ENCODE results near the gene SLC25A25.
"Not testable (repeated sequence)": the region's sequence is repeated elsewhere in the genome, so short reads cannot be mapped to it uniquely, and the experiment has no call there.

Gene SLC25A25

GRCh38 chr9:128067645-128068385 is at the start of gene SLC25A25:
Gene SLC25A25 (plus strand): TSS chr9:128068232. CDS start chr9:128068320, 88 bp downstream.
- DNase-seq (ENCODE audit: low read depth in 2 of 2): peak; percentile 100

- DNase-seq (ENCODE audit: low read depth in 2 of 2): no peak
These were observed 47.3 kb upstream of the SLC25A25 start for GRCh38 chr9:128020692-128021091.

- DNase-seq (ENCODE audit: low read depth in 2 of 2): no peak
These were observed 46.9 kb upstream of the SLC25A25 start for GRCh38 chr9:128021098-128021497.

DNA sequence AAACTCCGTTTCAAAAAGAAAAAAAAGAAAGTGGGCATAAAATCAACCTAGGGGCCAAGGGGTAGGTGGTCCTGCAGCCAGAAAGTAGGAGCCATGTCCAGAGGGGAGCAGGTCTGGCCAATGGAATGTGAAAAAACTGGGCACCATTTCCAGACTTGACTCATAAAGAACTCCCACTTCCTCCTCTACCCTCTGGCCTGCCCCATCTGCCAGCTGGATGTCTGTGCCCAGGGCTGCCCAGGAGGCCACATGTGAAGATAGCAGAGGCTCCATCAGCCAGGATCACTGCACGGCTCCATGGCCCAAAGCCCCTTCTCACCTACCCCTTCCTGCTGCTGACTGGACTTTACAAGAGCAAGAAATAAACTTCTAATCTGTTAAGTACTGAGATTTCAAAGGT is 45.1 kb upstream of the SLC25A25 start:
- no peak for DNase-seq (ENCODE audit: low read depth in 2 of 2)

- DNase-seq (ENCODE audit: low read depth in 2 of 2): not testable (repeated sequence)
These were observed 44.4 kb upstream of the SLC25A25 start for GRCh38 chr9:128023671-128024070.

- DNase-seq (ENCODE audit: low read depth in 2 of 2): no peak
These were observed 43.2 kb upstream of the SLC25A25 start for GRCh38 chr9:128024761-128025308.

DNA sequence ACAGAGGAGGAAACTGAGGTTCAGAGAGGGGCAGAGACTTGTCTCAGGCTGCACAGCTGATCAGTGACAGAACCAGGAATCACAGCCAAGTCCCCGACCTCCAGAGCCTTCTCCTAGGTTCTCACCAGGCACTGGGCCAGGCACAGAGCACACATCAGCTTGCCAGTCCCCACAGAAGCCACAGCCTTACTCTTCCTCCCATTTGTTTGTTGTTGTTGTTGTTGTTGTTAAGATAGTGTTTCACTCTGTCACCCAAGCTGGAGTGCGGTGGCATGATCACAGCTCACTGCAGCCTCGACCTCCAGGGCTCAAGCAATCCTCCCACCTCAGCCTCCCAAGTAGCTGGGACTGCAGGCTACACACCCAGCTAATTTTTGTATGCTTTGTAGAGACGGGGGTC is 42.3 kb upstream of the SLC25A25 start:
- DNase-seq (ENCODE audit: low read depth in 2 of 2): no peak

DNA sequence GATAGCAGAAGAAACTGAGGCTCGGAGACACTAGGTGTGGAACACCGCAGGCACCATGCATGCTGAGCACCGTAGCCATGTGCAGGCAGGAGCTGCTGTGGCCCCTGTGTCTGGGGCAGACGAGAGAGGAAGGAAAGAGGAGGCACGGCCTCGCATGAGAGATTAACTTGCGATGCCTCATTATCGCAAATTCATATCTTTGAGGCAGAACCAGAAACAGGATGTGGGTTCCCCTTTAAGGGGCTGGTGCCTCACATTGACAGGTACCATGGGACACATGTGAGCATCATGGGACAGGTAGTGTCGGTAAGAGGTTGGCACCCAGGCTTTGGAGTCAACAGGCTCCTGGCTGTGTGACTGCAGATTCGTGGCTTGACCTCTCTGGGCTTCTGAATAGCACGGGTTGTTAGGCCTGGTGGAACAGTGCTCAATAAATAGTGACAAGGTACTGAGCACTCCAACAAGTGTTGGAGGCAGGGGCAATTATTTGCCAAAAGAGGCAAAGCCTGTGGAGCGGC is 41.7 kb upstream of the SLC25A25 start:
- DNase-seq (ENCODE audit: low read depth in 2 of 2): peak in 1 of 2 donors; percentile 59

DNA sequence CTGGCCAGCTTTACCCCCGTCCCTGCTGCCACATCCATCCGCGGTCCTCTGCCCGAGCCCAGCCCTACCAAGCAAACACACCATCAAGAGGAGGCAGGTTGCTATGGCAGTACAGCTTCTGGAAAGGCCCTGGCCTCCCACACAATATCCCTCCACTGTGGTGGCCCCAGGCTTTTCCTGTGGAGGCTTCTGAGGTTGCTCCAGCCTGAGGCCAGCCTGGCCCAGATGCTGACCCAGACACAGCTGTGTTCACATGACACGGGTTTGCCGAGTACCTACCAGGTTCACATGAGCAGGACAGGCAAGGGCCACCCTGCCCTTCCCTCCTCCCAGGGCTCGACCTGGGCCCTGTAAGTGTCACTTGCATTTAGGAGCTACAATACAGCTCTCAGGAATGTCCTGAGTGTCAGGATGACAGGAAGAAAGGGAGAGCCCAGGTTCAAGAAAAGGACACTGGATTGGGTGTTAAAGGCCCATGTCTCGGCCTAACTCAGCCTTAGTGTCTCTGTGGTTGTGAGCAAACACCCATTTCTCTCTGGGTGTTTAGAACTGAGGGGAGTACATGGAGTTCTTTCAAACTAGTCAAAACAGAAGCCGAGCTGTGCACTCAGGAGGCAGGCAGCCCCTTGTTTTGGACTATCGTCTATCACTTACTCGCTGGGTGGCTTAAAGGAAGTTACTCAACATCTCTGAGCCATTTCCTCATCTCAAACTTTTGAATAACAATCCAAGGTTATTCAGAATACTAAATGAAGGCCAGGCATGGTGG is 41.1 kb upstream of the SLC25A25 start:
- no peak for DNase-seq (ENCODE audit: low read depth in 2 of 2)

DNA sequence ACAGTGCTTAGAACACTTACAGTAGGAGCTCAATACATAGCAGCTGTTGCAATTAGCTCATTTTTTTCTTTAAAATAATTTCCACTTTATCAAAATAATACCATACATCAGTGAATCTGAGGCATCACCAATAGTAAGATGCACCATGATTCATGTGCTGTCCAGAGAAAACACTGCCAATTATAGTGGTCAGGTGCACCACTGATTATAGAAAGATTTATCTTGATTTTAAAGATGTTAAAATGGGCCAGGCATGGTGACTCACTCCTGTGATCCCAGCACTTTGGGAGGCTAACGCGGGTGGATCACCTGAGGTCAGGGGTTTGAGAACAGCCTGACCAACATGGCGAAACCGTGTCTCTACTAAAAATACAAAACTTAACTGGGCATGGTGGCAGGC is 40.3 kb upstream of the SLC25A25 start:
- no peak for DNase-seq (ENCODE audit: low read depth in 2 of 2)

GRCh38 chr9:128033609-128034008 is 34.4 kb upstream of the SLC25A25 start:
- no peak for DNase-seq (ENCODE audit: low read depth in 2 of 2)

DNA sequence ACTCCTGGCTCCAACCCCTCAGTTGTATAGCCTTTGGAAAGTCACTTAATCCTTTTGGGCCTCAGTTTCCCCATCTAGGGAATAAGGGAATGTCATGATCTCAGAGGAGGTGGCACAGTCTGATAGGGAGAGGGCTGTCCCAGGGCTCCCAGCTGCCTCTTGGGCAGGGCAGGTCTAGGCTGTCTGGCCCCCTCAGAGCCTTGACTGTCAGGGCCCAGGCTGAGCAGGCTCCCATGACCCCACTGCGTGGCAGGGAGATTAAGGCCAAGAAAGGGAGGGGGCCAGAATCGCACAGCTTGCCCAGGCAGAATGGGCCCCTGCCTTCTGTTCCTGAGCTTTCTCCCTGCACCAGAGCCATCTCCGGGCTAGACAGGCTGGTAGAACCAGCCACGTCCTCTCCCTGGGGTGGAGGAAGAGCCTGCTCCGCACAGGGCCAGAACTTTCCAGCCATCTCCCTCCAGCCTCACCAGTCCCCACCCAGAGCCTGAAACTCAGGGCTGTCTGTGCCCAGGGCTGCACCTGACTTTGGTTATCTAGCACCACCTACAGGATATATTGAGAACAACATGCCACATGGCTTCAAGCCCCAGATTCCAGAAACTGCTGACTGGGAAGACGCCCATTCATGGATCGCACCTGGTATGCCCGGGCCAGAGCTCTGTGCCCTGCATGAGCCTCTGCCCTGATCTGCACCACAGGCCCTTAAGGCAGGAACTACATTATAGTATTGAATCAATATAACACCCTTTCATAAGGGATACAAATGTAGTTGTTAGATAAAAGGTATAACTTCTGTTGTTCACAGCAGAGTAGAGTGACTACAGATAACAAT is 33.0 kb upstream of the SLC25A25 start:
- DNase-seq (ENCODE audit: low read depth in 2 of 2): peak in 1 of 2 donors; percentile 58

GRCh38 chr9:128036522-128036921 is 31.5 kb upstream of the SLC25A25 start:
- DNase-seq (ENCODE audit: low read depth in 2 of 2): not testable (repeated sequence)

DNA sequence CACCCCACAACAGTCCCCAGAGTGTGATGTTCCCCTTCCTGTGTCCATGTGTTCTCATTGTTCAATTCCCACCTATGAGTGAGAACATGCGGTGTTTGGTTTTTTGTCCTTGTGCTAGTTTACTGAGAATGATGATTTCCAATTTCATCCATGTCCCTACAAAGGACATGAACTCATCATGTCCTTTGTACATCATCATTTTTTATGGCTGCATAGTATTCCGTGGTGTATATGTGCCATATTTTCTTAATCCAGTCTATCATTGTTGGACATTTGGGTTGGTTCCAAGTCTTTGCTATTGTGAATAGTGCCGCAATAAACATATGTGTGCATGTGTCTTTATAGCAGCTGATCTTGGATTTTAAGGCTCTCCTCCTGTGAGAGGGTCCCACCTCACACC is 27.2 kb upstream of the SLC25A25 start:
- DNase-seq (ENCODE audit: low read depth in 2 of 2): not testable (repeated sequence)

GRCh38 chr9:128042043-128042442 is 26.0 kb upstream of the SLC25A25 start:
- no peak for DNase-seq (ENCODE audit: low read depth in 2 of 2)

DNA sequence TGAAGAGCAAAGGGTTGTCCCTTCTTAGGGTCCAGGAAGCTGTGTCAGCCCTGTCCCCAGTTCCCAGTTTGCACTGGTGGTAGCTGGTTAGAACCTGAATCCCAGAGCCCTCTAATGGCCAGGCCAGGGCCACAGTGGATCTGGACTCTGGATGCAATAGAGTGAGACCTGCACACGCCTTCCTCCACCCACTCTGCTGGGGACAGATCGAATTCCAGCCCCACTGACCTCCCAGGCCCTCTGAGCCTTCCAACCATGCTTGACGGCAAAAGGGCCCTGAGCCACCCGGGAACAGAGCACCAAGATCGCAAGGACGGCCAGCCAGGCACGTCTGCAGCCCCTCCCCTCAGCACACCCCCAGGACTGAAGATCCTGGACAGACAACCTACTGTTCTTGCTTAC is 24.6 kb upstream of the SLC25A25 start:
- no peak for DNase-seq (ENCODE audit: low read depth in 2 of 2)

DNA sequence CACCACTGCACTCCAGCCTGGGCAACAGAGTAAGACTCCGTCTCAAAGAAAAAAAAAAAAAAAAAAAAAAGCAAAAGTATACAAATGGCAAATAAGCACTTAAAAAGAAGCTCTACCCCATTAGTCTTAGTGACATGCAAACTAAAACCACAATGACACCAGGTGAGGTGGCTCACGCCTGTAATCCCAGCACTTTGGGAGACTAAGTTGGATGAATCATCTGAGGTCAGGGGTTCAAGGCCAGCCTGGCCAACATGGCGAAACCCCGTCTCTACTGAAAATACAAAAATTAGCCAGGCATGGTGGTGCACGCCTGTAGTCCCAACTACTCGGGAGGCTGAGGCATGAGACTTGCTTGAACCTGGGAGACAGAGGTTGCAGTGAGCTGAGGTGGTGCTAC is 22.6 kb upstream of the SLC25A25 start:
- DNase-seq (ENCODE audit: low read depth in 2 of 2): not testable (repeated sequence)

DNA sequence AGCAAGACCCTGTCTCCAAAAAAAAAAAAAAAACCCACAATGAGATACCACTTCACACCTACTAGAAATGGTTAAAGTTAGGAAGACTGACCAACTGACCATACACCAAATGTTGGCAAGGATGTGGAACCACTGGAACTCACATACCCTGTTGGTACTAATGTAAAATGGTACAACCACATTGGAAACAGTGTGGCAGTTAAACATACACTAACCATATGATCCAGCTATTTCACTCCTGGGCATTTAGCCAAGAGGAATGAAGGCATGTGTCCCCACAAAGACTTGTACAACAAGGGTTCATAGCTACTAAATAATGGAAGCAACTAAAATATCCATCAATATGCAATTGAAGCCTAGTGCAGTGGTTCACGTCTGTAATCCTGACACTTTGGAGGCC is 22.2 kb upstream of the SLC25A25 start:
- DNase-seq (ENCODE audit: low read depth in 2 of 2): no peak

DNA sequence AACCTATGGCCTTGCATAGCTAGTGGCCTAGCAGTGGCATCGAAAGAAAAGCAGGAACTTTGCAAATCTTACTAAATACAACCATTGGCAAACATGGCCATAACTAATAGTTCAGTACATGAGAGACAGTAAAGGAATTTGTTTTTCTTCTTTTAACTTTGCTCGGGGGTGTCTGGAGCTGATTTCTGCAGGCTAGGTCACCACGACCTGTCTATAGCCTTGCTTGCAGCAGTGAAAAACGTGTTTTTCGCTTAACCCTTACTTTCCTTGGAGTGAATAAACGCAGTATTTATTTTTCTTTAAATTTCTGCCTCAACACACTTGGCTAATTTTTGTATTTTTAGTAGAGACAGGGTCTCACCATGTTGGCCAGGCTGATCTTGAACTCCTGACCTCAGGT is 20.8 kb upstream of the SLC25A25 start:
- DNase-seq (ENCODE audit: low read depth in 2 of 2): no peak

DNA sequence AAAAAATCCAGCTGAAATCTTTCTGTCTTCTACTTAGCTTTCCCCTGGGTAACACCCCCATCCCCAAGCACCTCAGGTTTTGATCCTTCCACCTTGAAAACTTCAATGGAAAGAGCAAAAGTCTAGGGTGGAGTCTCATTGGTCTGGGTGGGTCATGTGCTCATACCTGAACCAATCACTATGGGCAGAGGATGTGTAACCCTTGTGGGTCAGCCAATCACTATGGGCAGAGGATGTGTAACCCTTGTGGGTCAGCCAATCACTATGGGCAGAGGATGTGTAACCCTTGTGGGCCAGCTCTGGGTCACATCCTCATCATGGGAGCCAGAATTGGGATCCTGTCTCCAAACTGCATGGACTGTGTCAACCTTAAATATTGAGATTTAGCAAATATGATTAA is 19.4 kb upstream of the SLC25A25 start:
- DNase-seq (ENCODE audit: low read depth in 2 of 2): no peak

DNA sequence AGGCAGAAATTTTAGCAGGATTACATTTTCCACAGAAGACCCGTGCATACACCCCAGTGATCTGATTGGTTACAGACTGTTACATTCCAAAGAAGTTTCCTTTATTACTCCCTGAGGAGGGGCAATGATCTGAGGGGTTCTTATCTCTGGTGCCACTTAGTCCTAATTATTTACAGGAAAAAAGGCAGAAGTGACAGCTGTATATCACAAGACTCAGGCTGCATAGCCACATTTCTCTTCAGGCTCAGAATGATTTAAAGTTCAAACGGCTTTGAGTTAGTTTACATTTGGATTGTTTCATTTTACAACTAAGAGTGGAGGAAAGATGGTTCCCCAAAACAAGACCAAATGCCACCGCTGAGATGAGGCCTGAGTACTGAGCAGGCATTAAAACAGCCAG is 18.2 kb upstream of the SLC25A25 start:
- DNase-seq (ENCODE audit: low read depth in 2 of 2): no peak
